PC-9 (cell line): Measurements from ENCODE around the gene SI.

Source experiments
- EZH2 ChIP-seq: fragments of 200-600 bp; sonication (generic); IDR thresholded peaks from 2 replicates; pipeline ENCODE4 v1.8.0; 2017; ENCODE audit warnings: antibody characterized with exemption, low read depth
- TF ChIP-seq, protein P1 (sequence below): fragments of 200-600 bp; sonication (generic); conservative IDR thresholded peaks from 2 replicates; pipeline ENCODE4 v1.6.1; 2017; ENCODE audit warnings: mixed run types, antibody characterized with exemption, mild to moderate bottlenecking, moderate library complexity

DNA sequence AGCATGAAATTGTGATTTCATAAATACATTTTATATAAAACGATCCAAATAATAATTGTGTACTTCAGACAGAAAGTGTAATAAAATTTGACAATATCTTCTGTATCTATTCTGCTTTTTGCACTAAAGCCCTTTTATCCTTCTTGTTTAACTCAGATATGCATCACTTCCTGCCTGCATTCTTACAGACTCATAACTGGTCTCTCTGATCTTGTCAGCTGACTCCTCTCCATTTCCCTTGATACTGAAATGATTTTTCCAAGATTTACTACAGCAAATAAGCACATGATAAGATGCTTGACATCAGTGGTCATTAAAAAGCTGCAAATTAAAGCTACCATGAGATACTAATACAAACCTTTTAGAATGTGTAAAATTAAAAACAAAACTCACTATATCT lies 25.3 kb upstream of the SI start:
- TF ChIP-seq, protein P1, sequence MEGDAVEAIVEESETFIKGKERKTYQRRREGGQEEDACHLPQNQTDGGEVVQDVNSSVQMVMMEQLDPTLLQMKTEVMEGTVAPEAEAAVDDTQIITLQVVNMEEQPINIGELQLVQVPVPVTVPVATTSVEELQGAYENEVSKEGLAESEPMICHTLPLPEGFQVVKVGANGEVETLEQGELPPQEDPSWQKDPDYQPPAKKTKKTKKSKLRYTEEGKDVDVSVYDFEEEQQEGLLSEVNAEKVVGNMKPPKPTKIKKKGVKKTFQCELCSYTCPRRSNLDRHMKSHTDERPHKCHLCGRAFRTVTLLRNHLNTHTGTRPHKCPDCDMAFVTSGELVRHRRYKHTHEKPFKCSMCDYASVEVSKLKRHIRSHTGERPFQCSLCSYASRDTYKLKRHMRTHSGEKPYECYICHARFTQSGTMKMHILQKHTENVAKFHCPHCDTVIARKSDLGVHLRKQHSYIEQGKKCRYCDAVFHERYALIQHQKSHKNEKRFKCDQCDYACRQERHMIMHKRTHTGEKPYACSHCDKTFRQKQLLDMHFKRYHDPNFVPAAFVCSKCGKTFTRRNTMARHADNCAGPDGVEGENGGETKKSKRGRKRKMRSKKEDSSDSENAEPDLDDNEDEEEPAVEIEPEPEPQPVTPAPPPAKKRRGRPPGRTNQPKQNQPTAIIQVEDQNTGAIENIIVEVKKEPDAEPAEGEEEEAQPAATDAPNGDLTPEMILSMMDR = no peak
- no peak for TF ChIP-seq EZH2
